ENCODE data around the gene SF3A2. TPM values are rescaled to one million over a fixed set of nuclear protein-coding genes. Genes with fewer than 3 reads are reported as not detected.

Gene SF3A2
- total and polyA plus RNA-seq, 2 donors (not counting 1 experiment from before 2014, with no cell fraction given), result 98.2 to 140 TPM

DNA sequence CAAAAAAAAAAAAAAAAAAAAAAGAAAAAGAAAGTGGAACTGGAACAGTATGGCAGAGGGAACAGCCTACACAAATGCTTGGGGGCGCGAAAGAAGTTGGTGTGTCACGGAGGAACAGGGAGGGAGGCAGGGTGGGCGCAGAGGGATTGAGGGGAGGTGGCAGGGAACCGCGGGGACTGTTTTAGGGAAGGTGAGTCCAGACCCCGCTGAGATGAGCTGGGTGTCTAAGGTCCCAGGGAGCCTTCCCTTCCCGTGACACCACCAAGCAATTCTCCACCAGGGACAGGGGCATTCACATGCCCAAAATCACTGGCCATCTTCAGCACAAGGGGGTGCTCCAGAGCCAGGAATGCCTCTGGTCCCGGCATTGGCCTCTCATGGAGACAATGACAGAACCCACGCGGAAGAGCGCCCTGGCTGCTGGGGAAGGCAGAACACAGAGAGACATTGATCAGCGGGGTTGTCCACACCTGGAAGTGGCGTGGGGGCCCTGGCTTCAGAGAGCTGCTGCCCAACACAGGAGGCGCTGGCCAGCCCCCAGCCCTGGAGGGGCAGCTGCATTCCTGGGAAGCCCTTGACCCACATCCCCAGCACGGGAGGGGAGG is 38.4 kb downstream of the SF3A2 start:
- H3K9ac ChIP-seq (ENCODE audit: low read length), result no peak overlapping the region
- H3K27ac Mint-ChIP-seq, result peak overlapping the region; percentile 84
- intact Hi-C loops (cut with micrococcal nuclease), result loop anchor here (2.0 to 10.0 kb wide), 3 partner anchors 14 to 200 kb away; partner anchors contain the start of gene GADD45B
- peak overlapping the region; percentile 18 to 41 for H3K27ac ChIP-seq (ENCODE audit: low read length in 2 of 2)
- H3K79me2 ChIP-seq (ENCODE audit: control insufficient read depth, insufficient read depth, low read length), result peaks cover 83% of the 10 kb centered on the region
- WGBS (ENCODE audit: insufficient coverage), result 79% methylated on average over 14 of the region's 16 CpGs
- H3K9me3 ChIP-seq (ENCODE audit: control extremely low read depth in 1 of 3, control insufficient read depth in 2 of 3, insufficient read depth in 1 of 3, low read length in 2 of 3), result no peaks in the 10 kb centered on the region
- no peaks in the 10 kb centered on the region for H3K27me3 ChIP-seq (replicated peaks in 1 of 4; ENCODE audit: control extremely low read depth in 1 of 4, control insufficient read depth in 3 of 4, insufficient read depth in 4 of 4, low read length in 3 of 4)
- POLR2A ChIA-PET, result interaction anchor here (0.6 to 10.8 kb wide), 17 partner anchors 13 to 420 kb away, joined by 3 to 134 read pairs (median 5); partner anchors contain the start of gene JSRP1
- no peak for TF ChIP-seq EZH2 (IDR thresholded peaks at IDR 0.05; ENCODE audit: borderline replicate concordance, insufficient read depth, low read depth, low read length, poor library complexity, severe bottlenecking)
- TF ChIP-seq, protein P1, sequence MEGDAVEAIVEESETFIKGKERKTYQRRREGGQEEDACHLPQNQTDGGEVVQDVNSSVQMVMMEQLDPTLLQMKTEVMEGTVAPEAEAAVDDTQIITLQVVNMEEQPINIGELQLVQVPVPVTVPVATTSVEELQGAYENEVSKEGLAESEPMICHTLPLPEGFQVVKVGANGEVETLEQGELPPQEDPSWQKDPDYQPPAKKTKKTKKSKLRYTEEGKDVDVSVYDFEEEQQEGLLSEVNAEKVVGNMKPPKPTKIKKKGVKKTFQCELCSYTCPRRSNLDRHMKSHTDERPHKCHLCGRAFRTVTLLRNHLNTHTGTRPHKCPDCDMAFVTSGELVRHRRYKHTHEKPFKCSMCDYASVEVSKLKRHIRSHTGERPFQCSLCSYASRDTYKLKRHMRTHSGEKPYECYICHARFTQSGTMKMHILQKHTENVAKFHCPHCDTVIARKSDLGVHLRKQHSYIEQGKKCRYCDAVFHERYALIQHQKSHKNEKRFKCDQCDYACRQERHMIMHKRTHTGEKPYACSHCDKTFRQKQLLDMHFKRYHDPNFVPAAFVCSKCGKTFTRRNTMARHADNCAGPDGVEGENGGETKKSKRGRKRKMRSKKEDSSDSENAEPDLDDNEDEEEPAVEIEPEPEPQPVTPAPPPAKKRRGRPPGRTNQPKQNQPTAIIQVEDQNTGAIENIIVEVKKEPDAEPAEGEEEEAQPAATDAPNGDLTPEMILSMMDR (IDR thresholded peaks at IDR 0.05), result peak; percentile 48
- peak overlapping the region; percentile 37 for H3K4me2 ChIP-seq (replicated peaks; ENCODE audit: low read depth, low read length, poor library complexity, severe bottlenecking)
- H2AFZ ChIP-seq (ENCODE audit: insufficient read depth, low read depth, low read length, poor library complexity, severe bottlenecking), result no peak overlapping the region
- peak overlapping the region; percentile 59 for H3K4me3 Mint-ChIP-seq
- H4K20me1 ChIP-seq (ENCODE audit: control insufficient read depth, insufficient read depth, low read length, poor library complexity, severe bottlenecking), result peaks cover 68% of the 10 kb centered on the region
- peaks cover 0 to 35% of the 10 kb centered on the region in 2 experiments for H3K36me3 ChIP-seq (replicated peaks in 1 of 2; ENCODE audit: control extremely low read depth in 1 of 2, control insufficient read depth in 1 of 2, extremely low read depth in 1 of 2, insufficient read depth in 2 of 2, low read length in 1 of 2)
- H3K4me3 ChIP-seq (ENCODE audit: control extremely low read depth in 1 of 5, extremely low read depth in 1 of 5, insufficient read depth in 1 of 5, low read depth in 2 of 5, low read length in 4 of 5), result no peak overlapping the region
- no peaks in the 10 kb centered on the region for H3K9me3 Mint-ChIP-seq (ENCODE audit: insufficient read depth)
- CTCF ChIA-PET, result interaction anchor here (0.5 to 7.5 kb wide), 23 partner anchors 8 to 346 kb away, joined by 3 to 66 read pairs (median 4); partner anchors contain the start of genes AP3D1, JSRP1, PLEKHJ1 and SF3A2
- H3K27me3 Mint-ChIP-seq, result no peaks in the 10 kb centered on the region
- H3K4me1 Mint-ChIP-seq, result peaks cover 46% of the 10 kb centered on the region
- DNase-seq (peak; percentile 75), ATAC-seq (ENCODE audit: low read depth) (no peak)
- H3K4me1 ChIP-seq (ENCODE audit: control insufficient read depth in 2 of 2, insufficient read depth in 2 of 2, low read length in 2 of 2), result peaks cover 37 to 53% of the 10 kb centered on the region in 2 donors
